HepG2 (cell line): ENCODE measurements around the gene C1orf21.

ENCODE experiments used
- HNF4G ChIP-seq, 2 experiments: sonication (generic) in 1 of 2; formaldehyde crosslinking in 1 of 2; IDR thresholded peaks; 2 replicates each; pipeline versions ENCODE4 v1.4.0 to v1.6.1; 2011 to 2020; ENCODE audit warnings: borderline replicate concordance in 2 of 2, low read depth in 2 of 2, mild to moderate bottlenecking in 2 of 2, low read length in 1 of 2, missing genetic modification reagents in 1 of 2, moderate library complexity in 1 of 2
- NFYB ChIP-seq: sonication (generic); formaldehyde crosslinking; IDR thresholded peaks from 2 replicates; pipeline ENCODE4 v1.4.0; 2020; ENCODE audit warnings: missing genetic modification reagents
- POLR2AphosphoS5 ChIP-seq: IDR thresholded peaks from 2 replicates; pipeline ENCODE4 v1.6.1; 2012; ENCODE audit warnings: low read depth, low read length
- SAP130 ChIP-seq: IDR thresholded peaks from 2 replicates; pipeline ENCODE4 v1.6.1; 2016; ENCODE audit warnings: low read depth
- SOX13 ChIP-seq, 3 experiments: fragments of 450-650 bp in 1 of 3; sonication (generic) in 1 of 3; formaldehyde crosslinking in 1 of 3; IDR thresholded peaks in 2 of 3; conservative IDR thresholded peaks in 1 of 3; 2 replicates each; pipeline versions ENCODE4 v1.5.0 to v1.6.1; 2016 to 2020; ENCODE audit warnings: antibody characterized with exemption in 1 of 3, mild to moderate bottlenecking in 1 of 3, missing compliant biosample characterization in 1 of 3, missing genetic modification reagents in 1 of 3, moderate library complexity in 1 of 3
- TBX3 ChIP-seq: fragments of 450-650 bp; IDR thresholded peaks from 2 replicates; pipeline ENCODE4 v1.6.1; 2017; ENCODE audit warnings: antibody characterized with exemption, mild to moderate bottlenecking, inconsistent platforms, borderline replicate concordance
- ZNF678 ChIP-seq: sonication (generic); formaldehyde crosslinking; IDR thresholded peaks from 2 replicates; pipeline ENCODE4 v1.4.0; 2020; ENCODE audit warnings: mild to moderate bottlenecking, missing genetic modification reagents
- TF ChIP-seq, protein P1 (sequence below): sonication (generic); formaldehyde crosslinking; IDR thresholded peaks from 2 replicates; pipeline ENCODE4 v1.5.0; 2020; ENCODE audit warnings: mild to moderate bottlenecking, missing genetic modification reagents, moderate library complexity
- TF ChIP-seq, protein P2 (sequence below): sonication (generic); formaldehyde crosslinking; IDR thresholded peaks from 2 replicates; pipeline ENCODE4 v1.4.0; 2020; ENCODE audit warnings: missing genetic modification reagents
- TF ChIP-seq, protein P3 (sequence below): sonication (generic); formaldehyde crosslinking; conservative IDR thresholded peaks from 2 replicates; pipeline ENCODE4 v1.8.0; 2022; ENCODE audit warnings: mild to moderate bottlenecking, moderate library complexity, missing genetic modification reagents

DNA sequence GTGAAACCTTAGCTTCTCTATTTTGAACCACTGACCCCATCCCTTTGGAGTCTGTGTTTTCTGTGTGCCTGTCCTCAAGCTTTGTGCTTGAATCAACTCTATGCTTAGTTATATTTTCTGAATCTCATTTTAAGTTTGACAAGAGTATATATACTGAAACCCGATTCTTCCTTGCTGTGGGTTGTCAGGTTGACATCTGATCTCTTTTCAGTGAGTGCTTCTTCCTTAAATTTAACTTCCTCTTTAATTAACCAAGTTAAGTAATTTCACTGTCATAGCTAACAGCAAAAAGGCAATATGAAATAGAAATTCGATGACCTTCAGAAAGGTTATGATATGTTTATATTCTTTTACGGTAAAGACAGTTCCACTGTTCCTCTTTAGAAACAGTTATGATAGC is 69.4 kb downstream of the C1orf21 start:
- TF ChIP-seq HNF4G (IDR thresholded peaks at IDR 0.05; ENCODE audit: borderline replicate concordance, low read depth, low read length) (no peak), HNF4G (CRISPR knock-in tag; IDR thresholded peaks at IDR 0.05; ENCODE audit: borderline replicate concordance, low read depth) (no peak), POLR2AphosphoS5 (no peak), ZNF678 (CRISPR knock-in tag) (no peak), NFYB (no peak), SAP130 (CRISPR knock-in tag) (no peak), SOX13 (IDR thresholded peaks at IDR 0.05) (no peak), SOX13 (CRISPR knock-in tag; conservative IDR thresholded peaks at IDR 0.05 in 1 of 2, IDR thresholded peaks at IDR 0.05 in 1 of 2) (no peak), TBX3 (no peak)
- TF ChIP-seq, protein P1, sequence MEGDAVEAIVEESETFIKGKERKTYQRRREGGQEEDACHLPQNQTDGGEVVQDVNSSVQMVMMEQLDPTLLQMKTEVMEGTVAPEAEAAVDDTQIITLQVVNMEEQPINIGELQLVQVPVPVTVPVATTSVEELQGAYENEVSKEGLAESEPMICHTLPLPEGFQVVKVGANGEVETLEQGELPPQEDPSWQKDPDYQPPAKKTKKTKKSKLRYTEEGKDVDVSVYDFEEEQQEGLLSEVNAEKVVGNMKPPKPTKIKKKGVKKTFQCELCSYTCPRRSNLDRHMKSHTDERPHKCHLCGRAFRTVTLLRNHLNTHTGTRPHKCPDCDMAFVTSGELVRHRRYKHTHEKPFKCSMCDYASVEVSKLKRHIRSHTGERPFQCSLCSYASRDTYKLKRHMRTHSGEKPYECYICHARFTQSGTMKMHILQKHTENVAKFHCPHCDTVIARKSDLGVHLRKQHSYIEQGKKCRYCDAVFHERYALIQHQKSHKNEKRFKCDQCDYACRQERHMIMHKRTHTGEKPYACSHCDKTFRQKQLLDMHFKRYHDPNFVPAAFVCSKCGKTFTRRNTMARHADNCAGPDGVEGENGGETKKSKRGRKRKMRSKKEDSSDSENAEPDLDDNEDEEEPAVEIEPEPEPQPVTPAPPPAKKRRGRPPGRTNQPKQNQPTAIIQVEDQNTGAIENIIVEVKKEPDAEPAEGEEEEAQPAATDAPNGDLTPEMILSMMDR (CRISPR knock-in tag): no peak
- TF ChIP-seq, protein P2, sequence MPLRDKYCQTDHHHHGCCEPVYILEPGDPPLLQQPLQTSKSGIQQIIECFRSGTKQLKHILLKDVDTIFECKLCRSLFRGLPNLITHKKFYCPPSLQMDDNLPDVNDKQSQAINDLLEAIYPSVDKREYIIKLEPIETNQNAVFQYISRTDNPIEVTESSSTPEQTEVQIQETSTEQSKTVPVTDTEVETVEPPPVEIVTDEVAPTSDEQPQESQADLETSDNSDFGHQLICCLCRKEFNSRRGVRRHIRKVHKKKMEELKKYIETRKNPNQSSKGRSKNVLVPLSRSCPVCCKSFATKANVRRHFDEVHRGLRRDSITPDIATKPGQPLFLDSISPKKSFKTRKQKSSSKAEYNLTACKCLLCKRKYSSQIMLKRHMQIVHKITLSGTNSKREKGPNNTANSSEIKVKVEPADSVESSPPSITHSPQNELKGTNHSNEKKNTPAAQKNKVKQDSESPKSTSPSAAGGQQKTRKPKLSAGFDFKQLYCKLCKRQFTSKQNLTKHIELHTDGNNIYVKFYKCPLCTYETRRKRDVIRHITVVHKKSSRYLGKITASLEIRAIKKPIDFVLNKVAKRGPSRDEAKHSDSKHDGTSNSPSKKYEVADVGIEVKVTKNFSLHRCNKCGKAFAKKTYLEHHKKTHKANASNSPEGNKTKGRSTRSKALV (CRISPR knock-in tag): no peak
- TF ChIP-seq, protein P3, sequence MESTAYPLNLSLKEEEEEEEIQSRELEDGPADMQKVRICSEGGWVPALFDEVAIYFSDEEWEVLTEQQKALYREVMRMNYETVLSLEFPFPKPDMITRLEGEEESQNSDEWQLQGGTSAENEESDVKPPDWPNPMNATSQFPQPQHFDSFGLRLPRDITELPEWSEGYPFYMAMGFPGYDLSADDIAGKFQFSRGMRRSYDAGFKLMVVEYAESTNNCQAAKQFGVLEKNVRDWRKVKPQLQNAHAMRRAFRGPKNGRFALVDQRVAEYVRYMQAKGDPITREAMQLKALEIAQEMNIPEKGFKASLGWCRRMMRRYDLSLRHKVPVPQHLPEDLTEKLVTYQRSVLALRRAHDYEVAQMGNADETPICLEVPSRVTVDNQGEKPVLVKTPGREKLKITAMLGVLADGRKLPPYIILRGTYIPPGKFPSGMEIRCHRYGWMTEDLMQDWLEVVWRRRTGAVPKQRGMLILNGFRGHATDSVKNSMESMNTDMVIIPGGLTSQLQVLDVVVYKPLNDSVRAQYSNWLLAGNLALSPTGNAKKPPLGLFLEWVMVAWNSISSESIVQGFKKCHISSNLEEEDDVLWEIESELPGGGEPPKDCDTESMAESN (CRISPR knock-in tag): no peak
